ENCODE measurements around the gene TBL1XR1. TPM values are rescaled to one million over a fixed set of nuclear protein-coding genes. Genes with fewer than 3 reads are reported as not detected.

TBL1XR1 gene
- total RNA-seq, 4 donors from 2014 or later, result 56.0 to 90.8 (median 75.6) TPM

DNA sequence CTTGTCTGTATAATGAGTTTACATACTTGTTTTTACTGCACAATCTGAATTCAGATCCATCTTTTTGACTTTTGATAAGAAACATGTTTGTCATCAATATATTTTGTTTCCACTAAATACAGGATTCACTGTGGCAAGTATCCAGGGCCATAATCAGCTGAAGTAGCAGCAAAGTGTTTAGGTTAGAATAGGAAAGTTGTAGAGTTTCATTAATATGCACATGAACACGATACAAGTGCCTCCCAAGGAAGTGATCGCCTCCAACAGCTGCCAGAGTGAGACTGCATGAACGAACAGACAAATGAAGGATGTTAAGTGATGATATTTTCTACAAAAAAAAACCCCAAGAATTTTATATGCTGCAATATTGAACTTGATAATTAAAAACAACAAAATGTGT, 204.3 kb downstream of the TBL1XR1 start:
- no peak overlapping the region for H3K4me3 ChIP-seq
- DNase-seq (ENCODE audit: low spot score in 2 of 2), result no peak

DNA sequence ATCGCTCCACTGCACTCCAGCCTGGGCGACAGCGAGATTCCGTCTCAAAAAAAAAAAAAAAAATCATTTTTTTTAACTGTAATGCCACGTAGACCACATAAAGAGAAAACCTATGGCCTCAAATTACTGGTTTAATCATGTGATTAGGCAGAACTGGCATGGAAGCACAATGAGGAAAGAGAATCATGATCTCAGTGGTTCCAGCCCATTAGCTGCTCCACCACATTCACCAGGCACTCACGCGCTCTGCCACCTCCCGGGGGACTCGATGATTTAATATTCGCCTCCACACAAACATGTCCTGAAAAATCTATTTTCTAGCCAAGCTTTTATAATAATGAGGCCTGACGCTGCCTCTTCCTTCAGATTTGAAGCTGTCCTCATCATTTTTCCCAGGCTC, 204.7 kb downstream of the TBL1XR1 start:
- Histone ChIP-seq H3K9me3 (no peaks in the 10 kb centered on the region), H3K36me3 (no peaks in the 10 kb centered on the region), H3K27ac (no peak overlapping the region), H3K4me1 (no peaks in the 10 kb centered on the region), H3K4me3 (no peak overlapping the region), H3K27me3 (no peaks in the 10 kb centered on the region)
- whole genome bisulfite sequencing, result 90% methylated on average over 11 of the region's 11 CpGs
- TF ChIP-seq POLR2A (IDR thresholded peaks at IDR 0.05), result no peak
- TF ChIP-seq EP300 (IDR thresholded peaks at IDR 0.05), result no peak
- no peak for TF ChIP-seq POLR2AphosphoS5 (IDR thresholded peaks at IDR 0.05)
- TF ChIP-seq, protein P1, sequence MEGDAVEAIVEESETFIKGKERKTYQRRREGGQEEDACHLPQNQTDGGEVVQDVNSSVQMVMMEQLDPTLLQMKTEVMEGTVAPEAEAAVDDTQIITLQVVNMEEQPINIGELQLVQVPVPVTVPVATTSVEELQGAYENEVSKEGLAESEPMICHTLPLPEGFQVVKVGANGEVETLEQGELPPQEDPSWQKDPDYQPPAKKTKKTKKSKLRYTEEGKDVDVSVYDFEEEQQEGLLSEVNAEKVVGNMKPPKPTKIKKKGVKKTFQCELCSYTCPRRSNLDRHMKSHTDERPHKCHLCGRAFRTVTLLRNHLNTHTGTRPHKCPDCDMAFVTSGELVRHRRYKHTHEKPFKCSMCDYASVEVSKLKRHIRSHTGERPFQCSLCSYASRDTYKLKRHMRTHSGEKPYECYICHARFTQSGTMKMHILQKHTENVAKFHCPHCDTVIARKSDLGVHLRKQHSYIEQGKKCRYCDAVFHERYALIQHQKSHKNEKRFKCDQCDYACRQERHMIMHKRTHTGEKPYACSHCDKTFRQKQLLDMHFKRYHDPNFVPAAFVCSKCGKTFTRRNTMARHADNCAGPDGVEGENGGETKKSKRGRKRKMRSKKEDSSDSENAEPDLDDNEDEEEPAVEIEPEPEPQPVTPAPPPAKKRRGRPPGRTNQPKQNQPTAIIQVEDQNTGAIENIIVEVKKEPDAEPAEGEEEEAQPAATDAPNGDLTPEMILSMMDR (IDR thresholded peaks at IDR 0.05), result no peak
- DNase-seq (ENCODE audit: low spot score in 2 of 2), result no peak

More for the DNA sequence above, 204.3 kb downstream of the TBL1XR1 start:
- no peaks in the 10 kb centered on the region for H3K4me1 ChIP-seq
- H3K9me3 ChIP-seq, result no peaks in the 10 kb centered on the region
- whole genome bisulfite sequencing, result 78% methylated on average over 3 of the region's 3 CpGs
- no peak overlapping the region for H3K27ac ChIP-seq
- no peaks in the 10 kb centered on the region for H3K27me3 ChIP-seq
- TF ChIP-seq EP300 (IDR thresholded peaks at IDR 0.05) (no peak), POLR2A (IDR thresholded peaks at IDR 0.05) (no peak), POLR2AphosphoS5 (IDR thresholded peaks at IDR 0.05) (no peak)
- TF ChIP-seq, protein P1 (IDR thresholded peaks at IDR 0.05), result no peak
- no peaks in the 10 kb centered on the region for H3K36me3 ChIP-seq

DNA sequence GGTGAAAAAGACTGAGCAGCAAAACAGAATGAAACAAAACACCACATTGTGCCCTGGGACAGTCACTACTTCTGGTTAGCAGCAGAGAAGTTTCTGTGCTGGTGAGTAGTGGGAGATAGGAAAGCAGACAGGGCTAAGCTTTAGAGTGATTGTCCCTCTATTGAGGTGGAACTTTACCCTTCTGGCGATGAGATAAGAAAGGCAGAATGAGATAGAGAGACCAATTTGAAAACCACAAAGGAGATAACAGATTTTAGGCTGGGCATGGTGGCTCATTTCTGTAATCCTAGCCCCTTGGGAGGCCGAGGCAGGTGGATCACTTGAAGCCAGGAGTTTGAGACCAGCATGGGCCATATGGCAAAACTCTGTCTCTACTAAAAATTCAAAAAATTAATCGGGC, 208.5 kb downstream of the TBL1XR1 start:
- Histone ChIP-seq H3K4me1 (no peaks in the 10 kb centered on the region), H3K9me3 (no peaks in the 10 kb centered on the region), H3K36me3 (no peaks in the 10 kb centered on the region), H3K4me3 (no peak overlapping the region), H3K27ac (no peak overlapping the region), H3K27me3 (no peaks in the 10 kb centered on the region)
- DNase-seq (ENCODE audit: low spot score in 2 of 2), result no peak
- TF ChIP-seq POLR2A (IDR thresholded peaks at IDR 0.05) (no peak), EP300 (IDR thresholded peaks at IDR 0.05) (no peak), POLR2AphosphoS5 (IDR thresholded peaks at IDR 0.05) (no peak)
- TF ChIP-seq, protein P1 (IDR thresholded peaks at IDR 0.05), result no peak
- WGBS, result 79% methylated on average over 3 of the region's 3 CpGs

DNA sequence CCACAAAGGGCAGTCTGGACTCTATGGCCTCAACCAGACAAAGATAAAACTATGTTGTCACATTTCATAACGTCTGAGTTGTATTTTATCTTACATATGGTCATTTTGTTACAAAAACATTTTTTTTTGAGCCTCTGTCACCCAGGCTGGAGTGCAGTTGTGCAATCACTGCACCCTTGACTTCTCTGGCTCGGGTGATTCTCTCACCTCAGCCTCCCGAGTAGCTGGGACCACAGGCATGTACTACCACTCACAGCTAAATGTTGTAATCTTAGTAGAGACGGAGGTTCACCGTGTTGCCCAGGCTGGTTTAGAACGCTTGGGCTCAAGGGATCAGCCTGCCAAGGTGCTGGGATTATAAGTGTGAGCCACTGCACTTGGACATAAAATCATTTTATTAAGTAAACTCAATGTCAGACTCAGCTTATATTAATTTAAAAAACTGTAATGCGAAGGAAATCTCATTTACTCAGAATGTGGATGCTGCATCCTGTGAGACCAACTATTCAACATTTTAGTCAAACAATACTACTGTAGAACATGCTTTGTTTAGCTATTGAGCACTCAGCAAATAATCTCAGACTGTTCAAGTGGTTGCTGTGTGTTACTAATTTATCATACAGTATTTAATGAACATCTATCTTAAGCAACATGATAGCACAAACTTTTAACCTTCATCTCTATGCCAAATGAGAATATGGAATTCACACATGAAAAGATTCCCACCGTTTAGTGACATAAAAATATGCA, 209.2 kb downstream of the TBL1XR1 start:
- Histone ChIP-seq H3K9me3 (no peaks in the 10 kb centered on the region), H3K27me3 (no peaks in the 10 kb centered on the region), H3K36me3 (no peaks in the 10 kb centered on the region), H3K27ac (no peak overlapping the region), H3K4me1 (no peaks in the 10 kb centered on the region), H3K4me3 (no peak overlapping the region)
- WGBS, result 74% methylated on average over 8 of the region's 8 CpGs
- DNase-seq (ENCODE audit: low spot score in 2 of 2), result no peak
- no peak for TF ChIP-seq POLR2AphosphoS5 (IDR thresholded peaks at IDR 0.05)
- TF ChIP-seq EP300 (IDR thresholded peaks at IDR 0.05), result no peak
- TF ChIP-seq POLR2A (IDR thresholded peaks at IDR 0.05), result no peak
- TF ChIP-seq, protein P1 (IDR thresholded peaks at IDR 0.05), result no peak

DNA sequence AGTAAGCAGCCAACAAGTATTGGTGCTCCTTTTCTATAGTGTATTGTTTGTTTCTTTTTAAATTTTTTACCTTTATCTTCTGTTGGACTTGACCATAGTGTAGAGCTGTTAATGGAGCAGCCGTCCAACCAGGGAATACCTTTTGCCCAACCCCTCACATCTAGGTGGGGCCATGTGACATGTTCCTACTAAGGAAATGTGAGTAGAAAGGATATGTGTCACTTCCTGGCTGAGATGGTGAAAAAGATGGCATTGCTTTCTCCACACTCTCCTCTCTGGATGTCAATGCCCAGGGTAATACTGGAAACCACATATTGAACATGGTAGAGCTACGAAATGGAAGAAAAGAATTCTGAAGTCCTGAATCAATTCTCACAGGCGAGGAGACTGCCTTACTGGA, 218.8 kb downstream of the TBL1XR1 start:
- no peak overlapping the region for H3K4me3 ChIP-seq
- no peaks in the 10 kb centered on the region for H3K36me3 ChIP-seq
- no peak overlapping the region for H3K27ac ChIP-seq
- H3K9me3 ChIP-seq, result no peaks in the 10 kb centered on the region
- TF ChIP-seq, protein P1 (IDR thresholded peaks at IDR 0.05), result no peak
- TF ChIP-seq POLR2A (IDR thresholded peaks at IDR 0.05) (no peak), POLR2AphosphoS5 (IDR thresholded peaks at IDR 0.05) (no peak), EP300 (IDR thresholded peaks at IDR 0.05) (no peak)
- DNase-seq (ENCODE audit: low spot score in 2 of 2), result no peak
- WGBS, result 81% methylated on average over 3 of the region's 3 CpGs
- H3K4me1 ChIP-seq, result no peaks in the 10 kb centered on the region
- no peaks in the 10 kb centered on the region for H3K27me3 ChIP-seq
